Measurements from ENCODE around the gene KY.

DNA sequence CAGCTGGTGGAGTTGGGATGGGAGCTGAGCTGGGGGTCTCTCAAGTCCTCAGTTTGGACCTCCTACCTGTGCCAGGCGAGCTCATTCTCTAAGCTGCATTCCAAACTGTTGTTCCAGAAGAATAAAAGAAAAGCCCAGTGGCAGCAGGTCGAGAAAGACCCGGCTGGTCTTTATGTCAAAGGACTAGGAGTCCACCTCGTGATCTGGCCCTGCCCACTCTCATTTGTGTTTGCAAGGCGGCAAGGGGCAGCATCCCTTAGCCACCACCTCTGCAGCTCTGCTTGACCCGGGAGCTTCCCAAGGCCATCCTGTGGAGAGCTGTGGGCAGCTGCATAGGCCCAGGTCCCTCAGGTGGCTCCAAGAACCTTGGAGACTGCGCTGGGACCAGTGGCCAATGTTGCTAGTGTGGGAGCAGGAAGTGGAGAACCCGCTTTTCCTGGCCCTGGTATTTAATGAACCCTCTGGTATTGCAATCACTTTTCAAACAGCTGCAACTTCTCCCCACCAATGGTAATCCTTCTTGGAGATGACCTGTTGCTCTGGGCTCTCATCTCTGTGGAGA is 30.9 kb downstream of the KY start:
- TF ChIP-seq, protein P1, sequence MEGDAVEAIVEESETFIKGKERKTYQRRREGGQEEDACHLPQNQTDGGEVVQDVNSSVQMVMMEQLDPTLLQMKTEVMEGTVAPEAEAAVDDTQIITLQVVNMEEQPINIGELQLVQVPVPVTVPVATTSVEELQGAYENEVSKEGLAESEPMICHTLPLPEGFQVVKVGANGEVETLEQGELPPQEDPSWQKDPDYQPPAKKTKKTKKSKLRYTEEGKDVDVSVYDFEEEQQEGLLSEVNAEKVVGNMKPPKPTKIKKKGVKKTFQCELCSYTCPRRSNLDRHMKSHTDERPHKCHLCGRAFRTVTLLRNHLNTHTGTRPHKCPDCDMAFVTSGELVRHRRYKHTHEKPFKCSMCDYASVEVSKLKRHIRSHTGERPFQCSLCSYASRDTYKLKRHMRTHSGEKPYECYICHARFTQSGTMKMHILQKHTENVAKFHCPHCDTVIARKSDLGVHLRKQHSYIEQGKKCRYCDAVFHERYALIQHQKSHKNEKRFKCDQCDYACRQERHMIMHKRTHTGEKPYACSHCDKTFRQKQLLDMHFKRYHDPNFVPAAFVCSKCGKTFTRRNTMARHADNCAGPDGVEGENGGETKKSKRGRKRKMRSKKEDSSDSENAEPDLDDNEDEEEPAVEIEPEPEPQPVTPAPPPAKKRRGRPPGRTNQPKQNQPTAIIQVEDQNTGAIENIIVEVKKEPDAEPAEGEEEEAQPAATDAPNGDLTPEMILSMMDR (IDR thresholded peaks at IDR 0.05): no peak
- no peak for TF ChIP-seq POLR2A (IDR thresholded peaks at IDR 0.05)

All from vagina (tissue), 2 donors.